Astrocyte (in vitro differentiated cells and primary cell): ENCODE measurements around the gene ERBB2. TPM values are rescaled to one million over a fixed set of nuclear protein-coding genes. Genes with fewer than 3 reads are reported as not detected.

Source experiments
- DNase-seq: peaks from one replicate; pipeline ENCODE4 v3.0.0-alpha.2; 2010; ENCODE audit warnings: low read depth
- FAIRE-seq: peaks from 2 replicates; lab custom pipeline; 2011; peaks lifted over from hg19 to GRCh38; lab: Jason Lieb, UNC
- H2AFZ ChIP-seq: 2 replicates; pipeline ENCODE4 v1.6.0; 2012; ENCODE audit warnings: low read depth, low read length, inconsistent platforms
- H3K27ac ChIP-seq: 2 replicates; pipeline ENCODE4 v1.5.1; 2011; ENCODE audit warnings: low read depth, low read length, inconsistent platforms
- H3K27me3 ChIP-seq: 2 replicates; pipeline ENCODE4 v1.6.0; 2011; ENCODE audit warnings: low read length, inconsistent platforms; ENCODE audit not compliant: insufficient read depth
- H3K36me3 ChIP-seq: 2 replicates; pipeline ENCODE4 v1.5.1; 2011; ENCODE audit warnings: low read length, inconsistent platforms; ENCODE audit not compliant: insufficient read depth
- H3K4me1 ChIP-seq: 2 replicates; pipeline ENCODE4 v1.5.1; 2011; ENCODE audit warnings: low read length, inconsistent platforms; ENCODE audit not compliant: insufficient read depth
- H3K4me2 ChIP-seq: 2 replicates; pipeline ENCODE4 v1.6.0; 2012; ENCODE audit warnings: low read length, inconsistent platforms
- H3K4me3 ChIP-seq: 2 replicates; pipeline ENCODE4 v1.5.1; 2011; ENCODE audit warnings: low read depth, mild to moderate bottlenecking, low read length, inconsistent platforms; ENCODE audit not compliant: insufficient read depth
- H3K79me2 ChIP-seq: 2 replicates; pipeline ENCODE4 v1.6.0; 2012; ENCODE audit warnings: mild to moderate bottlenecking, low read length, inconsistent platforms; ENCODE audit not compliant: insufficient read depth
- H3K9ac ChIP-seq: 2 replicates; pipeline ENCODE4 v1.6.0; 2012; ENCODE audit warnings: mild to moderate bottlenecking, low read length, inconsistent platforms
- H3K9me3 ChIP-seq: 2 replicates; pipeline ENCODE4 v1.5.1; 2012; ENCODE audit warnings: low read depth, mild to moderate bottlenecking, low read length, inconsistent platforms; ENCODE audit not compliant: insufficient read depth
- H4K20me1 ChIP-seq: 2 replicates; pipeline ENCODE4 v1.6.0; 2012; ENCODE audit warnings: low read length, inconsistent platforms; ENCODE audit not compliant: insufficient read depth
- H3K27ac Mint-ChIP-seq: one replicate; pipeline ENCODE4 v1.8.0; 2021; ENCODE audit warnings: mild to moderate bottlenecking, mixed read lengths; ENCODE audit not compliant: unreplicated experiment
- H3K27me3 Mint-ChIP-seq: one replicate; pipeline ENCODE4 v1.8.0; 2021; ENCODE audit warnings: low read depth, mixed read lengths; ENCODE audit not compliant: unreplicated experiment
- H3K36me3 Mint-ChIP-seq: one replicate; pipeline ENCODE4 v1.8.0; 2021; ENCODE audit warnings: low read depth, mixed read lengths; ENCODE audit not compliant: unreplicated experiment
- H3K4me1 Mint-ChIP-seq: one replicate; pipeline ENCODE4 v1.8.0; 2021; ENCODE audit warnings: low read depth, mixed read lengths; ENCODE audit not compliant: unreplicated experiment
- H3K4me3 Mint-ChIP-seq: one replicate; pipeline ENCODE4 v1.8.0; 2021; ENCODE audit warnings: mild to moderate bottlenecking, moderate library complexity, mixed read lengths; ENCODE audit not compliant: unreplicated experiment
- H3K9me3 Mint-ChIP-seq: one replicate; pipeline ENCODE4 v1.8.0; 2021; ENCODE audit warnings: mild to moderate bottlenecking, mixed read lengths; ENCODE audit not compliant: unreplicated experiment
- EZH2 ChIP-seq: IDR thresholded peaks from 2 replicates; pipeline ENCODE4 v1.6.1; 2012; ENCODE audit warnings: mild to moderate bottlenecking, low read length, inconsistent platforms; ENCODE audit not compliant: insufficient read depth
- total RNA-seq: library from RNA; stranded (reverse); gene quantifications from 2 replicates; pipeline ENCODE4 v1.2.1, GENCODE V29; 2021
- TF ChIP-seq, protein P1 (sequence below): IDR thresholded peaks from 2 replicates; pipeline ENCODE4 v1.5.1; 2011; ENCODE audit warnings: low read depth, mild to moderate bottlenecking, inconsistent platforms, low read length, moderate library complexity; ENCODE audit not compliant: insufficient read depth

The ERBB2 gene
- total RNA-seq, 1 donor from 2014 or later: 64.0 TPM

DNA sequence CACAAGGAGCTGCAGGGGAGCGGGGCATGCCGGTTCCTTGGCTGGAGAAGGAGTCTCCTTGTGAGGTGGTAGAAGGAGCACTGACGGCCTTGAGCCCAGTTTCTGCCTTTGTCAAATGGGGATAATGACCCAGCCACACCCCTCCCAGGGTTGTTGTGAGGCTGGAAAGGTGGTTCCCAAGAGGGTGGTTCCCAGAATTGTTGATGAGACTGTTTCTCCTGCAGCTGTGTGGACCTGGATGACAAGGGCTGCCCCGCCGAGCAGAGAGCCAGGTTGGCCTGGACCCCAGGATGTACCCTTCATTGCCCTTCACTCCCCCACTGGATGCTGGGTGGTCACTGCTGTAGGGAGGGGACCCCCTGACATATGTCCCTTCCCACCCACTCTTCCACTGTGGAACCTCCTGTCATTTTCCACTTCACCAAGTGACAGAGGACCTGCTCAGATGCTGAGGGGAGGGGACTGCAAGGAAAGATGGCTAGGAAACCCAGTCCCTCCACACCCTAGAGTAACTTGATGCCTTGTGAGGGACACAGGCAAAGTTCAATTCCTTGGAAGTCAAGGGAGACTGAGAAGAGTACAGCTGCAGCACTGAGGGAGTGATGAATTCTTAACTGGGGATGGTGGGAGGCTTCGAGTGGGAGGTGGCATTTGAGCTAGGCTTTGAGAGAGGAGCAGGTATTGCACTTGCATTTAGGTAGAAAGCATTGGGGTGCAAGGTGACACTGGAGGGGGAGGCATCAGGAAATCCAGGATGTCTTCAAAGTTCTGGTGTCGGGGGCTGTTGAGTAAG lies 19.9 kb downstream of the ERBB2 start:
- Histone ChIP-seq H2AFZ (no peak overlapping the region), H3K4me2 (no peak overlapping the region), H3K9me3 (no peaks in the 10 kb centered on the region), H3K4me3 (no peak overlapping the region), H3K27ac (no peak overlapping the region), H3K9ac (no peak overlapping the region), H3K27me3 (no peaks in the 10 kb centered on the region), H4K20me1 (no peaks in the 10 kb centered on the region), H3K36me3 (peaks cover 10% of the 10 kb centered on the region), H3K79me2 (no peaks in the 10 kb centered on the region), H3K4me1 (no peaks in the 10 kb centered on the region)
- DNase-seq: no peak
- Mint-ChIP-seq H3K27ac (no peak overlapping the region), H3K36me3 (peaks cover 14% of the 10 kb centered on the region), H3K4me3 (no peak overlapping the region), H3K27me3 (no peaks in the 10 kb centered on the region), H3K9me3 (no peaks in the 10 kb centered on the region), H3K4me1 (no peaks in the 10 kb centered on the region)
- TF ChIP-seq EZH2: no peak
- TF ChIP-seq, protein P1, sequence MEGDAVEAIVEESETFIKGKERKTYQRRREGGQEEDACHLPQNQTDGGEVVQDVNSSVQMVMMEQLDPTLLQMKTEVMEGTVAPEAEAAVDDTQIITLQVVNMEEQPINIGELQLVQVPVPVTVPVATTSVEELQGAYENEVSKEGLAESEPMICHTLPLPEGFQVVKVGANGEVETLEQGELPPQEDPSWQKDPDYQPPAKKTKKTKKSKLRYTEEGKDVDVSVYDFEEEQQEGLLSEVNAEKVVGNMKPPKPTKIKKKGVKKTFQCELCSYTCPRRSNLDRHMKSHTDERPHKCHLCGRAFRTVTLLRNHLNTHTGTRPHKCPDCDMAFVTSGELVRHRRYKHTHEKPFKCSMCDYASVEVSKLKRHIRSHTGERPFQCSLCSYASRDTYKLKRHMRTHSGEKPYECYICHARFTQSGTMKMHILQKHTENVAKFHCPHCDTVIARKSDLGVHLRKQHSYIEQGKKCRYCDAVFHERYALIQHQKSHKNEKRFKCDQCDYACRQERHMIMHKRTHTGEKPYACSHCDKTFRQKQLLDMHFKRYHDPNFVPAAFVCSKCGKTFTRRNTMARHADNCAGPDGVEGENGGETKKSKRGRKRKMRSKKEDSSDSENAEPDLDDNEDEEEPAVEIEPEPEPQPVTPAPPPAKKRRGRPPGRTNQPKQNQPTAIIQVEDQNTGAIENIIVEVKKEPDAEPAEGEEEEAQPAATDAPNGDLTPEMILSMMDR: no peak
- FAIRE-seq: no peak

DNA sequence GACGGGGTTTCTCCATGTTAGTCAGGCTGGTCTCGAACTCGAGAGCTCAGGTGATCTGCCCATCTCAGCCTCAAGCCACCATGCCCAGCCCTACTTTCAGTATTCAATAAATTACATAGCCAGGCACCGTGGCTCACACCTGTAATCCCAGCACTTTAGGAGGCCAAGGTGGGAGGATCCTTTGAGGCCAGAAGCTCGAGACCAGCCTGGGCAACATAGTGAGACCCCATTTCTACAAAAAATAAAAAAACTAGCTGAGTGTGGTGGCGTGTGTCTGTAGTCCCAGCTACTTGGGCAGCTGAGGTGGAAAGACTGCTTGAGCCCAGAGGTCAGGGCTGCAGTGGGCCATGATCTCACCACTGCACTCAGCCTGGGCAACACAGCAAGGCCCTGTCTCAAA lies 22.2 kb downstream of the ERBB2 start:
- no peaks in the 10 kb centered on the region for H3K27me3 Mint-ChIP-seq
- Histone ChIP-seq H3K27ac (no peak overlapping the region), H2AFZ (no peak overlapping the region), H3K27me3 (no peaks in the 10 kb centered on the region), H3K36me3 (peaks cover 12% of the 10 kb centered on the region), H3K4me1 (no peaks in the 10 kb centered on the region), H3K9me3 (no peaks in the 10 kb centered on the region), H3K9ac (no peak overlapping the region), H3K4me3 (no peak overlapping the region), H3K4me2 (no peak overlapping the region), H4K20me1 (no peaks in the 10 kb centered on the region), H3K79me2 (no peaks in the 10 kb centered on the region)
- no peaks in the 10 kb centered on the region for H3K9me3 Mint-ChIP-seq
- peaks cover 20% of the 10 kb centered on the region for H3K36me3 Mint-ChIP-seq
- TF ChIP-seq, protein P1: no peak
- TF ChIP-seq EZH2: no peak
- no peak overlapping the region for H3K27ac Mint-ChIP-seq
- no peak for DNase-seq
- no peak overlapping the region for H3K4me3 Mint-ChIP-seq
- H3K4me1 Mint-ChIP-seq: no peaks in the 10 kb centered on the region
- no peak for FAIRE-seq
